GM12892 (cell line): Measurements from ENCODE around the gene DPYSL4.

Source experiments
- POLR2A ChIP-seq: IDR thresholded peaks from 2 replicates; pipeline ENCODE4 v1.6.1; 2011; ENCODE audit warnings: low read depth, low read length, control low read depth
- POLR2AphosphoS5 ChIP-seq: IDR thresholded peaks from 2 replicates; pipeline ENCODE4 v1.6.1; 2011; ENCODE audit warnings: low read depth, low read length, control low read depth
- TAF1 ChIP-seq: IDR thresholded peaks from 2 replicates; pipeline ENCODE4 v1.6.1; 2011; ENCODE audit warnings: low read depth, mild to moderate bottlenecking, control low read depth, low read length, borderline replicate concordance

DNA sequence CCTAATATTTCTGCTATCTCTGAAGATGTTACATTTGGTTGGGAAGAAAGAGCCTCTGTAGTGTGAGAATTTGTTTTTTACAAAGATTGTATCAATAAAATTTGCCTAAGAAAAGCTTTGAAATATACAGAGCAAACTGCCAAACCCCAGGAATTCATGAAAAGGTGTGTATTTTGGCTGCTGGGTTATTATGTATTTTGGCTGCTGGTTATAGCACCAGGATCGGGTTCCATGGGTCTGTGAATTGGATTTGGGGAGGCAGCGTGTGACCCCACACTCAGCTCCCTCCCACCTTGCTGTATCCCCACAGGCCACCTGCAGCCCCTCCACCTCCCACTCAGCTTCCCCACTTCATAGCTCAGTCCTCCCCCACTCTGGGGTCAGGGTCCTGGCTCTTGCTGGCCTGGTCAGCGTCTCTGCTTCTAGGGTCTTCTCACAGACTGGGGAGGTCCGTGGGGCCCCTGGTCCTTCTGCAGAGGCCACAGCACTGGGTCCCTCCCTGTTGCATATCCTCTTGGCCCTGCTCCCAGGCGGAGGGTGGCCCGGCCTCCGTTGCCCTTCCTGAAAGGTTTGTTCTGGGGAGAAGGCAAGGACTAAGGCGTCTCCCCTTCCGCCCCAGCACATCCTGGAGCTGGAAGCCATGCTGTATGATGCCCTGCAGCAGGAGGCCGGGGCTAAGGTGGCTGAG, 24.0 kb upstream of the DPYSL4 start:
- no peak for TF ChIP-seq POLR2AphosphoS5
- TF ChIP-seq POLR2A = no peak
- TF ChIP-seq TAF1 = no peak
